HCT116 (cell line): ENCODE results near the gene CHURC1. TPM values are rescaled to one million over a fixed set of nuclear protein-coding genes. Genes with fewer than 3 reads are reported as not detected.

Source experiments
- ATAC-seq: fragments of 200-7000 bp; cut with Tn5 transposase; 2 replicates; pipeline ENCODE4 v1.9.1; 2020; ENCODE audit warnings: mild to moderate bottlenecking, moderate library complexity
- BruUV-seq: library from RNA; stranded (reverse); fragments of 400-500 nt; replicated peaks from 2 replicates; lab custom pipeline; 2021; lab: Mats Ljungman, UMichigan
- CTCF ChIA-PET: fragments of 300-600 bp; sonication (Branson Sonifier 250); formaldehyde crosslinking; loops from one replicate; lab custom pipeline; 2021; ENCODE audit warnings: antibody characterized with exemption; lab: Charles Lee
- POLR2A ChIA-PET: fragments of 300-600, 350-600 bp; sonication (Branson Sonifier 250); formaldehyde crosslinking; loops from one replicate; lab custom pipeline; 2021; ENCODE audit warnings: antibody characterized with exemption; lab: Charles Lee
- RAD21 ChIA-PET, 2 experiments: fragments of 300-600 bp; sonication (Branson Sonifier 250); formaldehyde crosslinking; loops; one replicate each; lab custom pipeline; 2023; ENCODE audit warnings: low total read pairs in 2 of 2; ENCODE audit not compliant: uncharacterized antibody in 2 of 2, unreplicated experiment in 2 of 2, low non-redundant PET in 1 of 2; lab: Charles Lee
- DNase-seq: peaks from one replicate; pipeline ENCODE4 v3.0.0-alpha.2; 2010; ENCODE audit warnings: low read depth, low spot score
- H2AFZ ChIP-seq: fragments of 200-600 bp; shearing (Covaris generic), sonication (generic); 2 replicates; pipeline ENCODE4 v1.6.1; 2017; ENCODE audit warnings: low read depth, mixed run types, mixed read lengths, antibody characterized with exemption, low read length; ENCODE audit not compliant: poor library complexity, severe bottlenecking
- H3K27ac ChIP-seq: 2 replicates; pipeline ENCODE4 v1.5.1; 2012; ENCODE audit warnings: low read depth, low read length
- H3K27me3 ChIP-seq: fragments of 200-600 bp; sonication (generic); 2 replicates; pipeline ENCODE4 v1.6.1; 2016; ENCODE audit warnings: mixed run types, low read length, mixed read lengths; ENCODE audit not compliant: insufficient read depth
- H3K36me3 ChIP-seq, 2 experiments: fragments of 200-500 bp in 1 of 2; fragments of 200-600 bp in 1 of 2; sonication (Bioruptor generic) in 1 of 2; sonication (generic) in 1 of 2; 2 replicates each; pipeline versions ENCODE4 v1.5.1 to v1.6.1; 2014 to 2016; ENCODE audit warnings: low read length in 2 of 2, inconsistent platforms in 1 of 2, mixed read lengths in 1 of 2, mixed run types in 1 of 2; ENCODE audit not compliant: insufficient read depth in 2 of 2, control insufficient read depth in 1 of 2
- H3K4me1 ChIP-seq, 2 experiments: fragments of 200-600 bp in 1 of 2; sonication (generic) in 1 of 2; 2 replicates each; pipeline versions ENCODE4 v1.5.1 to v1.6.1; 2012 to 2017; ENCODE audit warnings: low read length in 2 of 2, inconsistent platforms in 1 of 2, mild to moderate bottlenecking in 1 of 2, mixed read lengths in 1 of 2, mixed run types in 1 of 2, moderate library complexity in 1 of 2; ENCODE audit not compliant: insufficient read depth in 2 of 2, control insufficient read depth in 1 of 2
- H3K4me2 ChIP-seq: fragments of 200-600 bp; sonication (generic); 2 replicates; pipeline ENCODE4 v1.6.1; 2017; ENCODE audit warnings: mixed run types, low read length, mixed read lengths
- H3K4me3 ChIP-seq, 2 experiments: fragments of 200-600 bp in 1 of 2; sonication (generic) in 1 of 2; replicated peaks in 1 of 2; 2 replicates each; pipeline ENCODE4 v1.5.1; 2011 to 2016; ENCODE audit warnings: low read length in 2 of 2, control low read depth in 1 of 2, low read depth in 1 of 2, mild to moderate bottlenecking in 1 of 2, mixed read lengths in 1 of 2, mixed run types in 1 of 2
- H3K79me2 ChIP-seq: fragments of 200-600 bp; sonication (generic); 2 replicates; pipeline ENCODE4 v1.6.1; 2017; ENCODE audit warnings: mild to moderate bottlenecking, mixed run types, low read length, moderate library complexity, mixed read lengths; ENCODE audit not compliant: insufficient read depth
- H3K9ac ChIP-seq: fragments of 200-600 bp; sonication (generic); 2 replicates; pipeline ENCODE4 v1.6.1; 2016; ENCODE audit warnings: low read length, mixed read lengths
- H3K9me2 ChIP-seq: fragments of 200-600 bp; sonication (generic), shearing (Covaris generic); 2 replicates; pipeline ENCODE4 v1.6.1; 2017; ENCODE audit warnings: mixed run types, mild to moderate bottlenecking, moderate library complexity; ENCODE audit not compliant: insufficient read depth
- H3K9me3 ChIP-seq, 2 experiments: fragments of 200-500 bp in 1 of 2; fragments of 200-600 bp in 1 of 2; sonication (Bioruptor generic) in 1 of 2; sonication (generic) in 1 of 2; 2 replicates each; pipeline ENCODE4 v1.6.1; 2014 to 2017; ENCODE audit warnings: low read length in 2 of 2, mixed read lengths in 2 of 2, inconsistent platforms in 1 of 2, low read depth in 1 of 2, mild to moderate bottlenecking in 1 of 2, mixed run types in 1 of 2, moderate library complexity in 1 of 2; ENCODE audit not compliant: control insufficient read depth in 1 of 2, insufficient read depth in 1 of 2
- H4K20me1 ChIP-seq: fragments of 200-600 bp; sonication (generic), shearing (Covaris generic); 2 replicates; pipeline ENCODE4 v1.6.1; 2017; ENCODE audit warnings: mixed run types, mild to moderate bottlenecking, moderate library complexity; ENCODE audit not compliant: insufficient read depth
- CBX3 ChIP-seq: IDR thresholded peaks from 2 replicates; pipeline ENCODE4 v1.6.1; 2012; ENCODE audit warnings: low read depth
- CEBPB ChIP-seq: IDR thresholded peaks from 2 replicates; pipeline ENCODE4 v1.6.1; 2012; ENCODE audit warnings: low read depth
- EGR1 ChIP-seq: IDR thresholded peaks from 2 replicates; pipeline ENCODE4 v1.6.1; 2012; ENCODE audit warnings: low read depth
- ELF1 ChIP-seq: IDR thresholded peaks from 2 replicates; pipeline ENCODE4 v1.6.1; 2012; ENCODE audit warnings: low read depth, borderline replicate concordance
- EZH2 ChIP-seq: fragments of 200-600 bp; sonication (generic); IDR thresholded peaks from 2 replicates; pipeline ENCODE4 v1.6.1; 2017; ENCODE audit warnings: antibody characterized with exemption, mixed run types
- EZH2phosphoT487 ChIP-seq: fragments of 200-600 bp; IDR thresholded peaks from 2 replicates; pipeline ENCODE4 v1.6.1; 2018; ENCODE audit warnings: antibody characterized with exemption, borderline replicate concordance
- JUND ChIP-seq: IDR thresholded peaks from 2 replicates; pipeline ENCODE4 v1.6.1; 2012
- POLR2AphosphoS5 ChIP-seq: IDR thresholded peaks from 2 replicates; pipeline ENCODE4 v1.6.1; 2011; ENCODE audit warnings: mild to moderate bottlenecking, low read depth, low read length, moderate library complexity
- RAD21 ChIP-seq: IDR thresholded peaks from 2 replicates; pipeline ENCODE4 v1.6.1; 2012; ENCODE audit warnings: low read depth, mild to moderate bottlenecking
- SIN3A ChIP-seq: IDR thresholded peaks from 2 replicates; pipeline ENCODE4 v1.6.1; 2012; ENCODE audit warnings: low read depth
- SP1 ChIP-seq: IDR thresholded peaks from 2 replicates; pipeline ENCODE4 v1.6.1; 2012; ENCODE audit warnings: low read depth
- SRF ChIP-seq: IDR thresholded peaks from 2 replicates; pipeline ENCODE4 v1.6.1; 2012; ENCODE audit warnings: low read depth
- TCF7L2 ChIP-seq: IDR thresholded peaks from 2 replicates; pipeline ENCODE4 v1.7.0; 2011; ENCODE audit warnings: borderline replicate concordance, inconsistent platforms; ENCODE audit not compliant: insufficient read depth, insufficient read length; ENCODE audit errors: extremely low read depth
- YY1 ChIP-seq: IDR thresholded peaks from 2 replicates; pipeline ENCODE4 v1.6.1; 2011; ENCODE audit warnings: low read length, low read depth, moderate library complexity, mild to moderate bottlenecking; ENCODE audit not compliant: insufficient replicate concordance; ENCODE audit errors: extremely low read depth
- ZFX ChIP-seq: fragments of 450-650 bp; IDR thresholded peaks from 2 replicates; pipeline ENCODE4 v1.6.1; 2017
- ZNF274 ChIP-seq: fragments of 200-500 bp; sonication (Bioruptor generic); IDR thresholded peaks from 2 replicates; pipeline ENCODE4 v1.6.1; 2014; ENCODE audit warnings: mild to moderate bottlenecking, low read depth, low read length, inconsistent platforms
- intact Hi-C: fragments of 100-400 bp; cut with micrococcal nuclease; formaldehyde crosslinking; loops from 2 replicates; pipeline ENCODE4 v1.10.0; 2022
- total RNA-seq: library from RNA; stranded (reverse); gene quantifications from one replicate; pipeline ENCODE4 v1.2.1, GENCODE V29; 2021; ENCODE audit not compliant: unreplicated experiment
- TF ChIP-seq, protein P1 (sequence below): IDR thresholded peaks from 2 replicates; pipeline ENCODE4 v1.6.1; 2012
- TF ChIP-seq, protein P2 (sequence below): IDR thresholded peaks from 2 replicates; pipeline ENCODE4 v1.6.1; 2012; ENCODE audit warnings: low read depth
- TF ChIP-seq, protein P3 (sequence below): IDR thresholded peaks from 2 replicates; pipeline ENCODE4 v1.6.1; 2011; ENCODE audit warnings: mild to moderate bottlenecking, low read length, moderate library complexity; ENCODE audit not compliant: insufficient replicate concordance; ENCODE audit errors: extremely low read depth
- TF ChIP-seq, protein P4 (sequence below), 3 experiments: fragments of 200-600 bp in 1 of 3; sonication (generic) in 1 of 3; IDR thresholded peaks in 2 of 3; conservative IDR thresholded peaks in 1 of 3; 2 replicates each; pipeline ENCODE4 v1.5.1; 2012 to 2017; ENCODE audit warnings: low read depth in 2 of 3, low read length in 2 of 3, antibody characterized with exemption in 1 of 3, borderline replicate concordance in 1 of 3, control low read depth in 1 of 3, mild to moderate bottlenecking in 1 of 3, mixed read lengths in 1 of 3, mixed run types in 1 of 3, moderate library complexity in 1 of 3; ENCODE audit not compliant: insufficient read depth in 1 of 3

Gene CHURC1
- total RNA-seq, 1 experiment from 2014 or later = 47.5 TPM

DNA sequence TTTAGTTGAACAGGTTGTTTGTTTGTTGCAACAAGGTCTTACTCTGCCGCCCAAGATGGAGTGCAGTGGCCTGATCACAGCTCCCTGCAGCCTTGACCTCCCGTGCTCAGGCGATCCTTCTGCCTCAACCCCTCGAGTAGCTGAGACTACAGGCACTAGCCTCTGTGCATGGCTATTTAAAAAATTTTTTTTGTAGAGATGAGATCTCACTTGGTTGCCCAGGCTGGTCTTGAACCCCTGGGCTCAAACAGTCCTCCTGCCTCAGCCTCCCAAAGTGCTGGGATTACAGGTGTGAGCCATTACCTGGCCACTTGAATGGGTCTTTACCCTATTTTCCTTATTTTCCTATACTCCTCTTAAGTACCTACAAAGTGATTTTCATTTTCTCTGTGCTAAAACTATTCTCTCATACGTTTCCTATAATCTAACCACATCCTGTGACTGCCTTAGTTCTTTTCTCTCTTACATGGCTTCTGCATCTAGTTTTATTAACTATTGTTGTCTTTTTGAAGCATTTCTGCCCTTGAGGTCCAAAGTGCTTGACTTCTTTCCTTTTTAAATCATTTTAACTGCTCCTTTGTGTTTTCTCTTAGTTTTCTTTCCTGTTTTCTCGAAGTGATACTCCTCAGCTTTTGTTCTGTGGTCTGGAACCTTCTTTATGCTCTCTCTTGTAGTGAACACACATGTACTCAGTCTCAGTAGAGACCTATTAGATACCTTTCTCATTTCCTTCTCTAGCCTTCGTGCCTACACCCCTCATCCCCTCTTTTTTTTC lies 14.2 kb downstream of the CHURC1 start:
- peaks cover 33% of the 10 kb centered on the region for H3K79me2 ChIP-seq
- CTCF ChIA-PET = no interaction called here
- POLR2A ChIA-PET = no interaction called here
- ATAC-seq (no peak), DNase-seq (no peak)
- no peak overlapping the region for H3K9ac ChIP-seq
- H4K20me1 ChIP-seq = no peaks in the 10 kb centered on the region
- no TSS peak for BruUV-seq
- no peaks in the 10 kb centered on the region for H3K9me3 ChIP-seq
- no peak overlapping the region for H3K27ac ChIP-seq
- no peak overlapping the region for H3K4me2 ChIP-seq
- intact Hi-C loops = no loop called here
- no peak for TF ChIP-seq SRF
- no peak for TF ChIP-seq RAD21
- TF ChIP-seq ZFX = no peak
- TF ChIP-seq, protein P1, sequence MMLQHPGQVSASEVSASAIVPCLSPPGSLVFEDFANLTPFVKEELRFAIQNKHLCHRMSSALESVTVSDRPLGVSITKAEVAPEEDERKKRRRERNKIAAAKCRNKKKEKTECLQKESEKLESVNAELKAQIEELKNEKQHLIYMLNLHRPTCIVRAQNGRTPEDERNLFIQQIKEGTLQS = no peak
- no peak for TF ChIP-seq SIN3A
- TF ChIP-seq POLR2AphosphoS5 = no peak
- TF ChIP-seq JUND = no peak
- TF ChIP-seq CEBPB = no peak
- TF ChIP-seq EZH2phosphoT487 = no peak
- no peak for TF ChIP-seq ELF1
- no peak for TF ChIP-seq SP1
- TF ChIP-seq, protein P2, sequence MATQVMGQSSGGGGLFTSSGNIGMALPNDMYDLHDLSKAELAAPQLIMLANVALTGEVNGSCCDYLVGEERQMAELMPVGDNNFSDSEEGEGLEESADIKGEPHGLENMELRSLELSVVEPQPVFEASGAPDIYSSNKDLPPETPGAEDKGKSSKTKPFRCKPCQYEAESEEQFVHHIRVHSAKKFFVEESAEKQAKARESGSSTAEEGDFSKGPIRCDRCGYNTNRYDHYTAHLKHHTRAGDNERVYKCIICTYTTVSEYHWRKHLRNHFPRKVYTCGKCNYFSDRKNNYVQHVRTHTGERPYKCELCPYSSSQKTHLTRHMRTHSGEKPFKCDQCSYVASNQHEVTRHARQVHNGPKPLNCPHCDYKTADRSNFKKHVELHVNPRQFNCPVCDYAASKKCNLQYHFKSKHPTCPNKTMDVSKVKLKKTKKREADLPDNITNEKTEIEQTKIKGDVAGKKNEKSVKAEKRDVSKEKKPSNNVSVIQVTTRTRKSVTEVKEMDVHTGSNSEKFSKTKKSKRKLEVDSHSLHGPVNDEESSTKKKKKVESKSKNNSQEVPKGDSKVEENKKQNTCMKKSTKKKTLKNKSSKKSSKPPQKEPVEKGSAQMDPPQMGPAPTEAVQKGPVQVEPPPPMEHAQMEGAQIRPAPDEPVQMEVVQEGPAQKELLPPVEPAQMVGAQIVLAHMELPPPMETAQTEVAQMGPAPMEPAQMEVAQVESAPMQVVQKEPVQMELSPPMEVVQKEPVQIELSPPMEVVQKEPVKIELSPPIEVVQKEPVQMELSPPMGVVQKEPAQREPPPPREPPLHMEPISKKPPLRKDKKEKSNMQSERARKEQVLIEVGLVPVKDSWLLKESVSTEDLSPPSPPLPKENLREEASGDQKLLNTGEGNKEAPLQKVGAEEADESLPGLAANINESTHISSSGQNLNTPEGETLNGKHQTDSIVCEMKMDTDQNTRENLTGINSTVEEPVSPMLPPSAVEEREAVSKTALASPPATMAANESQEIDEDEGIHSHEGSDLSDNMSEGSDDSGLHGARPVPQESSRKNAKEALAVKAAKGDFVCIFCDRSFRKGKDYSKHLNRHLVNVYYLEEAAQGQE = no peak
- no peak for TF ChIP-seq CBX3
- no peak for TF ChIP-seq EZH2
- no peak for TF ChIP-seq ZNF274
- TF ChIP-seq, protein P3, sequence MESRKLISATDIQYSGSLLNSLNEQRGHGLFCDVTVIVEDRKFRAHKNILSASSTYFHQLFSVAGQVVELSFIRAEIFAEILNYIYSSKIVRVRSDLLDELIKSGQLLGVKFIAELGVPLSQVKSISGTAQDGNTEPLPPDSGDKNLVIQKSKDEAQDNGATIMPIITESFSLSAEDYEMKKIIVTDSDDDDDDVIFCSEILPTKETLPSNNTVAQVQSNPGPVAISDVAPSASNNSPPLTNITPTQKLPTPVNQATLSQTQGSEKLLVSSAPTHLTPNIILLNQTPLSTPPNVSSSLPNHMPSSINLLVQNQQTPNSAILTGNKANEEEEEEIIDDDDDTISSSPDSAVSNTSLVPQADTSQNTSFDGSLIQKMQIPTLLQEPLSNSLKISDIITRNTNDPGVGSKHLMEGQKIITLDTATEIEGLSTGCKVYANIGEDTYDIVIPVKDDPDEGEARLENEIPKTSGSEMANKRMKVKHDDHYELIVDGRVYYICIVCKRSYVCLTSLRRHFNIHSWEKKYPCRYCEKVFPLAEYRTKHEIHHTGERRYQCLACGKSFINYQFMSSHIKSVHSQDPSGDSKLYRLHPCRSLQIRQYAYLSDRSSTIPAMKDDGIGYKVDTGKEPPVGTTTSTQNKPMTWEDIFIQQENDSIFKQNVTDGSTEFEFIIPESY = no peak
- no peak for TF ChIP-seq YY1
- TF ChIP-seq, protein P4, sequence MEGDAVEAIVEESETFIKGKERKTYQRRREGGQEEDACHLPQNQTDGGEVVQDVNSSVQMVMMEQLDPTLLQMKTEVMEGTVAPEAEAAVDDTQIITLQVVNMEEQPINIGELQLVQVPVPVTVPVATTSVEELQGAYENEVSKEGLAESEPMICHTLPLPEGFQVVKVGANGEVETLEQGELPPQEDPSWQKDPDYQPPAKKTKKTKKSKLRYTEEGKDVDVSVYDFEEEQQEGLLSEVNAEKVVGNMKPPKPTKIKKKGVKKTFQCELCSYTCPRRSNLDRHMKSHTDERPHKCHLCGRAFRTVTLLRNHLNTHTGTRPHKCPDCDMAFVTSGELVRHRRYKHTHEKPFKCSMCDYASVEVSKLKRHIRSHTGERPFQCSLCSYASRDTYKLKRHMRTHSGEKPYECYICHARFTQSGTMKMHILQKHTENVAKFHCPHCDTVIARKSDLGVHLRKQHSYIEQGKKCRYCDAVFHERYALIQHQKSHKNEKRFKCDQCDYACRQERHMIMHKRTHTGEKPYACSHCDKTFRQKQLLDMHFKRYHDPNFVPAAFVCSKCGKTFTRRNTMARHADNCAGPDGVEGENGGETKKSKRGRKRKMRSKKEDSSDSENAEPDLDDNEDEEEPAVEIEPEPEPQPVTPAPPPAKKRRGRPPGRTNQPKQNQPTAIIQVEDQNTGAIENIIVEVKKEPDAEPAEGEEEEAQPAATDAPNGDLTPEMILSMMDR (IDR thresholded peaks at IDR 0.05 in 2 of 3, conservative IDR thresholded peaks at IDR 0.05 in 1 of 3; ENCODE audit: borderline replicate concordance in 1 of 3, insufficient read depth in 1 of 3, low read depth in 2 of 3, low read length in 2 of 3) = no peak
- no peak for TF ChIP-seq EGR1
- TF ChIP-seq TCF7L2 = no peak
- no peak overlapping the region for H2AFZ ChIP-seq
- RAD21 ChIA-PET = no interaction called here
- peaks cover 6 to 54% of the 10 kb centered on the region in 2 experiments; a peak in 3 of 4 replicates for H3K36me3 ChIP-seq
- H3K9me2 ChIP-seq = no peaks in the 10 kb centered on the region
- no peaks in the 10 kb centered on the region for H3K27me3 ChIP-seq
- no peak overlapping the region for H3K4me3 ChIP-seq
- H3K4me1 ChIP-seq = no peaks in the 10 kb centered on the region
